HG02973 (cell line): ENCODE measurements around the gene SDC4.

Experiments
- ATAC-seq: cut with Tn5 transposase; IDR thresholded peaks from one replicate; pipeline ENCODE4 v1.9.1; 2021; ENCODE audit warnings: moderate library complexity; ENCODE audit not compliant: unreplicated experiment

The SDC4 gene, protein sequence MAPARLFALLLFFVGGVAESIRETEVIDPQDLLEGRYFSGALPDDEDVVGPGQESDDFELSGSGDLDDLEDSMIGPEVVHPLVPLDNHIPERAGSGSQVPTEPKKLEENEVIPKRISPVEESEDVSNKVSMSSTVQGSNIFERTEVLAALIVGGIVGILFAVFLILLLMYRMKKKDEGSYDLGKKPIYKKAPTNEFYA

DNA sequence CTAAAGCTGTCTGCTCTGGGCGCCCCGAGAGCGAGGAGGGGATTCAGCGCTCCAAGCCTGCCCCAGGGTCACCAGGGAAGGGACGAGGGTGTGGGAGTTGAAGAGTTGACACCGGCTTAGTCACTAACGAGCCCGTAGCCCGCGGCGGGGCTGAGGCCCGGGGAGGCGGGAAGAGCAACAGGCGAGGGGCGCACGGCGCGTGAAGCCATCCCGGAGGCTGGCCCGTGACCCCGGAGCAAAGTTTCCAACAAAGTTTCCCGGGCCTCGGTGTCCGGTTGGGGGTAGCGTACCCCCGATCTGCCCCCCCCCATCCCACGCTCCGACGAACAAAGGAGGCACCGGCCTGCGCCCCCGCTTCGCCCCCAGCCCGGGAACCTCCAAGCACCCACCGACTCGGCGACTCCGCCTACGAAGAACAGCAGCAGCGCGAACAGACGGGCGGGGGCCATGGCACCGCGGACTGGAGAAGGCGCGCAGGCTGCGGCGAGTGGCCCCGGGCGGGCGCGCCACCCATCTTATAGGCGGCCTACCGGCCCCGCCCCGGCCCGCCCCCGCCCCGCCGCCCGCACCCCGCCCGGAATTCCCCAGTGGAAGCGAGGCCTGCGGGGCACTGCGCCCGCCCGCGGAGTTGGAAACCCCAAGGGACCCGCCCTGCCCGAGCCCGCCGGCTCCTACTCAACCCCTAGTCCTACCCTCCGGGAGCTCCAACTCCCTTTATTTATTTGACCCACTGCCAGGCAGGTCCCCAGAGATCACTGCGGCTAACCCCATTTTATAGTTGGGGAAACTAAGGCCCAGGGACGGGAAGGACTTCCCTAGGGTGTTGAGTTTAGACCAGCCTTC lies at the start of gene SDC4:
SDC4 (minus strand) TSS at position 489 of the 843 bp plus-strand sequence; CDS start at position 449, 40 bp downstream.
- ATAC-seq: no peak

DNA sequence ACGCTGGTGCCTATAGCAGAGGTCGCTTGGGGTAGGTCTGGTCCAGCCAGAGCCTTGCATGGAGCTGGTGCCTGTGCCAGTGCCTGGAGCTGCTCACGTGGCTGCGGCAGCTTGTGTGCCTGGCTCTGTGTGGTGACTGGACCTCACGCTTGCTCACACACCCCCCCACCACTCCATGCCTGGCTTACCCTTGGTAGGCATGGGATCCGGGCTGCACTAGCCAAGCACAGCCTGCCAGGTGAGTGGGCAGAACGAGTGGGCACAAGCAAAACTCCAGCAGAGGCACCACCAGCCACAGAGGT lies 46.8 kb upstream of the SDC4 start:
- no peak for ATAC-seq

DNA sequence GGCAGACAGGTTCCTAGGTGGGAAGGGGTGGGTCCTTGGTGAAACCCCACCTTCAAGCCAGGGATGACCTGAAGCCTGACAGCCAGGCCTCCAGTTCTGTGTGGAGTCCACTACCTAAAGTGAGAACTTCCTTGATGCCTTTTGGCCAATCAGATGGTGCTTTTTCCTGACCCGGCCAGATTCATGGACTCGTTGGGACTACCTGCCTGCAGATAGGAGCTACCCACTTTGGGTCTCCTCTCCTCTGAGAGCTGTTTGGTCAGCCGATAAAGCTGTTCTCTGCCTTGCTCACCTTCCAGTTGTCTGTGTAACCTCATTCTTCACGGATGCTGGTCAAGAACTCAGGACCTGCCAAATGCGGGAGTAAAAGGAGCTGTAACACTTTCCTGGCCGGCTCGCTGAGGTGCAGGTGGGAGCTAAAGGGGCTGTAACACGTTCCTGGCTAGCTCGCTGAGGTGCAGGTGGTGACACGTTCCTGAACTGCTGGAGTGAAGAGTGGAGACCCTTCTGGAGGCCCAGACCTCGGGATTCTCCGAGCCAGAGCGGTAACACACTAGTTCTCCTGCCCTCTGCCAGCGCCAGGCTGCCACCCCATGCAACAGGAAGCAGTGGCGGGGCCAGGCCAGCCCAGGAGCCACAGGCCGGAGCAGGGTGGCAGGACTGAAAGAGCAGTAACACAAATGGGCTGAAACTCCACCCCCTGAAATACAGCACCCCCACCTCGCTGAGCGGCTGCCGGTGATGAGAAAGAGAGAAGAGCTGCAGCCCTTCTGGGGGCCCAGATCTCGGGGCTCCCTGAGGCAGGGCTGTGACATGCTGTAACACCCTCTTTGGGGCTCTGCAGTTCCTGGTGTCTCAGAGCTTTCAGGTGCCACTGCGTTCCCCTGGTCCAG lies 46.2 kb upstream of the SDC4 start:
- no peak for ATAC-seq

DNA sequence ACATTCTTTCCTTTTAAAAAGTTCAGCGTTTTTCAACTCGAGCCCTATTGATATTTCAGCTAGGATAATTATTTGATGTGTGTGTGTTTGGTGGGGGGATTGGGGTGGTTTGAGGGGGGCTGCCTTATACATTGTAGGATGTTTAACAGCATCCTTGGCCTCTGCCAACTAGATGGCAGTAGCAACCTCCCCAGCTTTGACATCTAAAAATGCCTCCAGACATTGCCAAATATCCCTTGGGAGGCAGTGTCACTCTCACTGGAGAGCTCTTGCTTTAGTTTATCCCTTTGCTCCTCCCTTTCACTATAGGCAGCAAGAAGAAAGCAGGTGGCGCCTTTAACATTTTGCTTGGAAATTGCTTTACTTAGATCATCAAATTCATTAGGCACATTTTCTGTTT lies 44.5 kb upstream of the SDC4 start:
- no peak for ATAC-seq

DNA sequence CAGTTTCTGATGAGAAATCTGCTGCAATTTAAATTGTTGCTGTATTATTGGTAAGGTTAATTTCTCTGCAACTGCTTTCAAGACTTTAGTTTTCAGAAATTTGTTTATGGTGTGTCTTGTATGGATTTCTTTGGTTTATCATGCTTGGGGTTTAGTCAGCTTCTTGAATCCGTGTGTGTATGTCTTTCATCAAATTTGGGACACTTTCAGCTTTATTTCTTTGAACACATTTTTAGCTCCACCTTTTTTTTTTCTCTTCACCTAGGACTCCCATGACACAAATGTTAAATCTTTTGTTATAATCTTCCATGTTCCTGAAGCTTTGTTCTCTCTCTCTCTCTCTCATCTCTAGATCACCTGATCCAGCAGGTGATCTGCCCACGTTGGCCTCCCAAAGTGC lies 43.3 kb upstream of the SDC4 start:
- ATAC-seq: no peak

DNA sequence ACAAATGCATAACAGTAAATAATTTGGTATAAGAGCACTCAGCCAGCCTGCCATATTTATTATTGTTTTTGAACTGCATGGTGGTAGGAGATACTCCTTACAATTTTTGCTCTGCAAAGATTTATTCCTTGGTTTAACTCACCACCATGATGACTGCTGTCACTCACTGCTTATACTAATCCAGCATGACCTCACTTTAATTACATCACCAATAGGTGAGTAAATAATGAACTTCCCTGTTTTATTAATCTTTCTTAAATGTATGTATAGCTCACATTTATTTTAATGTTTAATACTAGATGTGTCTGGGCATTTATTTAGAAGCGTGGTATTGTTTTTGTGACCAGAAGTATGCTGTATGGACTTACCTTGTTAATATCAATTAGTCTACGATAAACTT lies 42.7 kb upstream of the SDC4 start:
- no peak for ATAC-seq

DNA sequence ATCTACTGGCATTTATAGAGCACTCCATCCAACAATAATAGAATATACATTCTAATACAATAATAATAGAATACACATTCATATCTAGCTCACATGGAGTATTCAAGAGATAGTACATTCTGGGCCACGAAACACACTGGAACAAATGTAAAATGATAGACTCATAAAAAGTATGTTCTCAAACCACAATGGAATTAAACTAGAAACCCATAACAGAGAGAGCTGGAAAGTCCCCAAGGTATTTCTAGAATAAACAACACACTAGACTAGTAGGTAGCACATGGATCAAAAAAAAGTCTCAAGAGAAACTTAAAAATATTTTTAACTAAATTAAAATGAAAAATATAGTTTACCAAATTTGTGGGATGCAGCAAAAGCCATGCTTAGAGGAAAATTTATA lies 39.0 kb upstream of the SDC4 start:
- no peak for ATAC-seq

DNA sequence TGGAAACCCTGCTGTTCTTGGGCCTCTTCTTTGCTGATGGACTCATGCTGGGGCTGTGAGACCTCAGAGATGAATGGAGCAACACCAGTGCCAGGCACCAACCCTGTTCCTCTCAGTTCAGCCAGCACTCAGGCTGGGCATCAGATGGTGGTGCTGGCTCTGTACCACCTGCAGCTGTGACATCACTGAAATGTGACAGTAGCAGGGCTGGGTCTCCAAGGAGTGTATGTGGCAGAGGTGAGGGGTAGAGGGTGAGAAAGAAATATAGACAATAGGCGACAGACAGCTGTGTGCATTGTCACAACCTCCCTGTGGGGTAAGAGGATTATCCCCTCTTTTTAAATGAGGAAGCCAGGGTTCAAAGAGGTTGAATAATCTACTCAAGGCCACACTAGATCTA lies 30.0 kb upstream of the SDC4 start, which contains the start of gene TP53TG5:
TP53TG5 (minus strand) TSS at position 135 of the 400 bp plus-strand sequence; CDS start at position 46, 89 bp downstream.
- ATAC-seq: no peak

DNA sequence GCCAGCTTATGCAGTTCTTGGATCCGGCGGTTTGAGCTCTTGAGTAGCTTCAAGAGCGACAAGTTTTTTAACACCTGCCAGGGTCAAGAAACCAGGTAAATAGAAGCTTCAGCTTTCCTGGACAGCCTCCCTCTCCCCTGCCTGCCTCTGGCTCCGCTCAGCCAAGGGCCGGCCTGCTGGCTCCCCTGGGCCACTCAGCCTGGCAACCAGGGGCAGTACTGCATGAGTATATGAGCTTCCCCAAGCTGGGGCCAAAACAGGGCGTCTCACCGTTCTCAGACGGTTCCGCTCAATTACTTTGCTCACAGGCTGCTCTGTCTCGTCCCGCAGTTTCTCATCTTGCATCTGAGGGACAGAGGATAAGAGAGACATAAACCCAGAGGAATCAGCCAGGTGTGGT lies 29.0 kb upstream of the SDC4 start:
- no peak for ATAC-seq

DNA sequence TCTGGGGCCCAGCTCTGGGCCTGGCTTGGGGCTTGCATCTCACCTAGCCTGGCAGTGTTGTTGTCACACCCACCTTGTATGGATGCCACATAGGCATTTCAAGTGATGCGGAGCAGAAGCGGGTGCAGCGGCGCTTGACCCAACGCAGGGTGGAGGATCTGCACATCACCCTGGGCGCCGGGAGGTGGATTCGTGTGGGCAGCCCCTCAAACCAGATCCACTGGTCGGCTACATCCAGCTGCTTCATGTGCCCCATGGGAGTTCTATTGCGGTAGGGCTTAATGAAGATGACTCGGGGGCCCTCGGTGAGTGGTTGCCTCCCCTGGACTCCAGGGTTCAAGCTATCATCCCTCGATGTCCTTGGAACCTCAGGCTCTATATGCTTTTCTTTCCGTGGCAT lies 26.7 kb upstream of the SDC4 start:
- ATAC-seq: no peak

DNA sequence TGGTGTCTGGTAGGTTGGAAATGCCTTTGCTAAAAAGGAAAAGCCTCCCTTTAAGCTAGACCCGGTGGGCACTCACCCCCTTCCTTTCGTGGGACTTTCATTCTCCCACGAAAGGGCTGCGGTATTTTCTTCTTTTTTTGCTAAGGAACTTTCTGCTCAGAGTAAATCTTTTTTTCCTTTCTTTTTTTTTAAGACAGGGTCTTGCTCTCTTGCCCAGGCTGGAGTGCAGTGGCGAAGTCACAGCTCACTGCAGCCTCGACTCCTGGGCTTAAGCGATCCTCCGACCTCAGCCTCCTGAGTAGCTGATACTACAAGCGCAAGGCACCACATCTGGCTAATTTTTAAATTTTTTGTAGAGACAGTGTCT lies 25.9 kb upstream of the SDC4 start:
- no peak for ATAC-seq

DNA sequence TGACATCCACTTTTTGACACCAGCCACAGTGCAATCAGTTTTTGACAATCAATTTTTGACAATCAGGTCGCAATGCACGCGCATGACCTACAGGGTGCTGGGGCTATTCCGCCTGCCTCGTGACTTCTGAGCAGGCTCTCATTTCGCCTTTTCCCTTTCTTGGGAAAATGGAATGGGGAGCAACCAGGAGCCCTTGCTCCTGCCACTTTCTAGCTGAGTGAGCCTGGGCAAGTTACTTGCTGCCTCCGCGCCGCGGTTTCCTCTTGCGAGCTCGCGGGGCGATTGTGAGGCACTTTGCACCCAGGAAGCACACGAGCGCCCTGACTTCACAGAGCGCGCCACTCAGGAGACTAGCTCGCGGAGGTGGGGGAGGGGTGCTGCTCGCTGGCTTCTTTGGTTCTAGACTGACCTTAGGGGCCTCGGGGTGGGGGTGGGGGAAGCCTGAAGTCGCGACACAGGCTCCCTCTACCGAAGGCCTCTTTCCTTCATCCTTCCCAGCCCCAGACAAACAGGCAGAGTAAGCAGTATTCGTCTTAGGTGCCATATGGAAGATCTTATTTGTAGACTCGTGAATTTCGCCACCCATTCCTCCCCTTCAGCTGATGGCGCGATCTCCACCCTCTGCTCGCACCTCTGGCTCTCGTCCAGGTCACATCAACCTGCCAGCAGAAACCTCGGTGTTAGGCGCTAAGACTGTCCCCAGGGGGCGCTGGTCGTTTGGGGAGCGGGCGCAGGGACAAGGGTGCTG lies 25.3 kb upstream of the SDC4 start:
- ATAC-seq: no peak

DNA sequence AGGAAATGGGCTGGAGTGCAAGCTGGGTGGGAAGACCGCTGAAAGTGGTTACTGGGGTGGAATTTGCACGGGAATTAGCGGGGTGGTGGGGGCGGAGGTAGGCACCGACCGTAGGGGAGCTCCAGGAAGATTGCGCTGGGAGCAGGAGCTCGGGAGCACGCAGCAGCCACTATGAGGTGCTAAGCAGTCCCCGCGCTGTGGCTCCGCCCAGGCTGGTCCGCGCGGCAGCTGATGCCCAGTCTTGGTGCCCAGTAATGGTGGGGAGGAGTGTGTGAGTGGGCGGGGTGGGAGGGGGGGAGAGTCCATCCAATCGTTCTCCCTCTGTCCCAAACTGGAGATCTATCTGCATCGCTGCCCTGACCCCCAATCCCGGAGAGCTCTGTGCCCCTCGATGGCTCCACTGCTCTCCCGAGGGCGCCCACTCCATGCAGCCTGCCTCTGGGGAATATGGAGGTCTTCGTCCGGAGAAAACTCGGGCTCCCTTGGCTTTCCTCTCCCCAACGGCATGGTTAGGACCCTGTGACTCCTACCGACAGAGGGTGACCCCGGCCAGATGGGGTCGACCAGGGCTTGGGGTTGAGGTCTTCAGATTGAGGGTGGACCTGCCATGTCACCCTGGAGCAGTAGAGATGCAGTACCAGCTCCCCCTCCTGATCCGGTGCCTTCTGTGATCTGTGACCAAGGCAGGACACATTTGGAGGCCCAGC lies 24.6 kb upstream of the SDC4 start:
- no peak for ATAC-seq

DNA sequence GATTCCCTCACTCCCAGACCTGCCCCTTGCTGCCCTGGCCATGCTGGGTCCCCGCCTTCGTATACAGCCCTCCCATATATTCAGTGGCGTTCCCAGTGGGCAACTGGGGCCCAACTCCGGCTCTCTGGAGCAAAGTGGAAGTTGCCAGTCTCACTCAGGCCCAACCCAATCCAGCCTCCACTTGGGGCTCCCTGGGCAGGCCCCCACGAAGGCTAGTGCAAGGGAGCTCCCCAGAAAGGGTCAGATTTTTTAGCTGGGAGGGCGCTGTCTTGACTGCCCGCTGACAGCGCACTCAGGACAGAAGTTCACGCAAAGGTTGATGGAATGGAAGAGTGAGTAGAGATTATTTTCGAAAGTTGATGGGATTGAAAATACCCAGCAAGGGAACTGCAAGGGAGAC lies 24.0 kb upstream of the SDC4 start:
- ATAC-seq: no peak

DNA sequence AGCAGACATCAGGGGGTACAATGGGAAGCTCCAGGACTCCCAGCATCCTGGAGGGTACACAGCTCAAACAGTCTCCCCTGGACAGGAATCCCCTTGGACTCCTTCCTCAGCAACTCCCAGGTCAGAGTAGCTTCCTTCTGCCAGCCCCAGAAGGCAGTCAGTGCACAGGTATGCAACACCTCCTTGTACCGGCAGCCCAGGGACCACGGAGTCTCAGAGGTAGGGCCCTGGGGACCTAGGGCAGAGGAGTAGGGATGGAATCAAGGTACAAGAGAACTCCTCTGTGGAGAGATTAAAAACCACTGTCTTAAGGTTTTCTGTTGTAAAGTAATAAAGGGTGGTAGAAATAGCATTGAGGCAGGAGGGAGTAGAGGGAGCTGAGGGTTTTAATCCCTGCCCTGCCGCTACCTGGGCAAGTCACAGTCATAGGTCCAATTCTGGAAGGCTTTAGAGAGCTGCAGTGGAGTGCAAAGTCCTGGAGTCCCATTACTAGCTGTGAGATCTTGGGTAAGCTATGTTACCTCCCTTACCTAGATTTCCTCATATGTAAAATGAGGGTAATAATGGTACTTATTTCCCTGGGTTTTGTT lies 22.4 kb upstream of the SDC4 start:
- no peak for ATAC-seq

DNA sequence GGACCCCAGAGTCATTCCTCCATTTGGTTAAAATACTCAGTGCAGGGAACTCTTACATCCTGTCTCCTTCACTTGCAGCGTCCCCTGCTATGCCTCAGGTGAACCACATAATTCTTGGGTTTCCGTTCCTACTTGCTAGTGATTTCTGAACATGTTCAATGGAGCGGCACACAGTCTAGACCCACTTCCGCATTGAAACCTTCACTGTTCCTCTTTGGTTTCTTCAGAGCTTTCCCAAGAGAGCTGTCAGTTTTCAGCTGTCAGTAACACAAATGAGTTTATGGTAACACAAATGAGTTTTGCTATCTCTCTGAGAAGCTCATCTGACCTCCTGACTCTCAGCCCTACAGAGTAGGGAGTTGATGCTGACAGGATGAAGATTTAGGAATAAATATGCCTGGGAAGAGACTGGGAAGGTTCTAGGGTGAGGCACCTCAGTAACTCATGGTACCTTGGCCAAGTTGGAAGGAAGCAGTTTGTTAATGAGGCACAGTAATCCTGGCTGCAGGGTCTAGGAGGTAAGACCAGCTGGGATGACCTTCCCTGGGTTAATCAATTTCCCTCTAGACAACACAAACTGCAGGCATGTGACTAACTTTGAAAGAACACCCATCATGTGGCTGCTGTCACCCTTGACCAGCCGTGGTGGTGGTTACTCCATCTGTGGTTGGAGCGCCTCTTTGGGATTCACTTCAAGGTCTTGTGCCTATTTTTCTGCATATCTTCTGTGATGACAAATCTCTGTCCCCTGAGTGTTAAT lies 20.2 kb upstream of the SDC4 start:
- ATAC-seq: peak; percentile 69

DNA sequence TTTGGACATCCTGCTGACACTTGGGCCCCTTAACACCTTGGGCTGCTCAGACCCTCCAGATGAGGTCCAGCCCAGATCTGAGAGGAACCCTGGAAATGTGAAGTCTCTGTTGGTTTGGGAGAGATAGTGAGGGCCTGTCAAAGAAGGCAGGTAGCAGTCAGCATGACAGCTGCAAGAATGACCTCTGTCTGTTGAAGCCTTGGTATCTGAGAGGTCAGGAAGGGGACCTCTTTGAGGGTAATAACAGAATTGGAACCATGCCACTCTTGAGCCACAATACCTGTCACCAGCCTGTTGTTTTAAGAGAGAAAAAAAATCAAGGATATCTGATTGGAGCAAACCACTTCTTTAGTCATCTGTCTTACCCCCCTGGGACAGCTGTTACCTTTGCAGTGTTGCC lies 18.9 kb upstream of the SDC4 start:
- ATAC-seq: no peak

DNA sequence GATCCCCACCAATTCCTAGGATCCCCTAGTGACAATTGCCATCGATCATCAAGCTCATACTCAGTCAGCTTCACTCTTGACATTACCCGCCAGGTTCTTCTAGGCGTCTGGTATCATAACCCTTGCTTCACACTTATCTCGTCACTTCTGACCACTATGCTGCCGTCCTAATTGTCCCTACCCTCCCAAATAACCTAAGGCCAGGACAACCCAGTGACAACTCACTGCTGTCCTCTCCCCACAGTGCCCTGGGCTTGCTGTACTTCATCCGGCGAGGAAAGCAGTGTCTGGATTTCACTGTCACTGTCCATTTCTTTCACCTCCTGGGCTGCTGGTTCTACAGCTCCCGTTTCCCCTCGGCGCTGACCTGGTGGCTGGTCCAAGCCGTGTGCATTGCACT lies 18.4 kb upstream of the SDC4 start:
- no peak for ATAC-seq

DNA sequence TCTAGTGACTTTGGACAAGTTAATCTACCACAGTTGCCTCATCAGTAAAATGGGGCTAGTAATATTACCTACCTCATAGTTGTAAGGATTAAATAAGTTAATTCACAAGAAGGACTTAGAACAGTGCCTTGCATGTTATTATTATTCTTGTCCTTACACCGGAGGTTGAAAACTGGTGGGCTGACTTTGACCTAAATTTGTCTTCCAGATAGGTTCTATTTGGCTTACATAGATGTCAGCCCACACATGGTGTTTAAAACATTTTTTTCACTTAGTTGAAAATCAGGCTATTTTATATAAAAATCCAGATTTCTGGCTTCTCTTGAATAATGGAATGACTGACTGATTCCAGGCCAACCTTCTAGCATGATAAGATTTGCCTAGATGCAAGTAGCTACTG lies 18.0 kb upstream of the SDC4 start:
- ATAC-seq: no peak
